Smooth muscle cell of the pulmonary artery (primary cell): ENCODE data around the gene ARHGAP10. TPM values are rescaled to one million over a fixed set of nuclear protein-coding genes. Genes with fewer than 3 reads are reported as not detected.

ENCODE experiments used
- total RNA-seq: library from RNA; depleted of rRNA; stranded (reverse); fragments of >200 nt; gene quantifications from 2 replicates; pipeline ENCODE4 v1.2.3, GENCODE V29; 2014

The ARHGAP10 gene, protein sequence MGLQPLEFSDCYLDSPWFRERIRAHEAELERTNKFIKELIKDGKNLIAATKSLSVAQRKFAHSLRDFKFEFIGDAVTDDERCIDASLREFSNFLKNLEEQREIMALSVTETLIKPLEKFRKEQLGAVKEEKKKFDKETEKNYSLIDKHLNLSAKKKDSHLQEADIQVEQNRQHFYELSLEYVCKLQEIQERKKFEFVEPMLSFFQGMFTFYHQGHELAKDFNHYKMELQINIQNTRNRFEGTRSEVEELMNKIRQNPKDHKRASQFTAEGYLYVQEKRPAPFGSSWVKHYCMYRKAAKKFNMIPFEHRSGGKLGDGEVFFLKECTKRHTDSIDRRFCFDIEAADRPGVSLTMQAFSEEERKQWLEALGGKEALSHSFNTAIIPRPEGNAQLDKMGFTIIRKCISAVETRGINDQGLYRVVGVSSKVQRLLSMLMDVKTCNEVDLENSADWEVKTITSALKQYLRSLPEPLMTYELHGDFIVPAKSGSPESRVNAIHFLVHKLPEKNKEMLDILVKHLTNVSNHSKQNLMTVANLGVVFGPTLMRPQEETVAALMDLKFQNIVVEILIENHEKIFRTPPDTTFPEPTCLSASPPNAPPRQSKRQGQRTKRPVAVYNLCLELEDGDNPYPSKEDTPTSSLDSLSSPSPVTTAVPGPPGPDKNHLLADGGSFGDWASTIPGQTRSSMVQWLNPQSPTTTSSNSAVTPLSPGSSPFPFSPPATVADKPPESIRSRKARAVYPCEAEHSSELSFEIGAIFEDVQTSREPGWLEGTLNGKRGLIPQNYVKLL
- total RNA-seq, result 28.2 and 33.7 TPM in 2 replicates

GRCh38 chr4:147731580-147732517 lies at the start of gene ARHGAP10:
Gene ARHGAP10 (plus strand): TSS chr4:147732088. CDS start chr4:147732302, 214 bp downstream.

GRCh38 chr4:147683717-147684700 lies 47.9 kb upstream of the ARHGAP10 start, which contains the start of gene PRMT9:
Gene PRMT9 (minus strand): TSS chr4:147684163. CDS start chr4:147683987, 176 bp downstream.

Other genes with a start within 250 kb of the ARHGAP10 start
- 49.3 TPM in 2 replicates for gene TMEM184C, start 114.7 kb upstream of the ARHGAP10 start, total RNA-seq
- 10.0 and 11.2 TPM in 2 replicates for gene PRMT9, start 47.9 kb upstream of the ARHGAP10 start, total RNA-seq